GM18502 (cell line): Measurements from ENCODE around the gene PRDX6.
"Not testable (repeated sequence)": the region's sequence is repeated elsewhere in the genome, so short reads cannot be mapped to it uniquely, and the experiment has no call there.

Source experiments
- ATAC-seq: cut with Tn5 transposase; IDR thresholded peaks from one replicate; pipeline ENCODE4 v1.9.1; 2021; ENCODE audit warnings: mild to moderate bottlenecking; ENCODE audit not compliant: unreplicated experiment, poor library complexity

Gene PRDX6

GRCh38 chr1:173493125-173493524 lies 16.0 kb downstream of the PRDX6 start:
- not testable (repeated sequence) for ATAC-seq

- ATAC-seq = no peak
Observed at GRCh38 chr1:173495609-173496267, 18.6 kb downstream of the PRDX6 start.

GRCh38 chr1:173496757-173497320 lies 19.7 kb downstream of the PRDX6 start:
- no peak for ATAC-seq

GRCh38 chr1:173499729-173500128 lies 22.6 kb downstream of the PRDX6 start:
- no peak for ATAC-seq

- ATAC-seq = no peak
Observed at GRCh38 chr1:173502104-173502503, 25.0 kb downstream of the PRDX6 start.

DNA sequence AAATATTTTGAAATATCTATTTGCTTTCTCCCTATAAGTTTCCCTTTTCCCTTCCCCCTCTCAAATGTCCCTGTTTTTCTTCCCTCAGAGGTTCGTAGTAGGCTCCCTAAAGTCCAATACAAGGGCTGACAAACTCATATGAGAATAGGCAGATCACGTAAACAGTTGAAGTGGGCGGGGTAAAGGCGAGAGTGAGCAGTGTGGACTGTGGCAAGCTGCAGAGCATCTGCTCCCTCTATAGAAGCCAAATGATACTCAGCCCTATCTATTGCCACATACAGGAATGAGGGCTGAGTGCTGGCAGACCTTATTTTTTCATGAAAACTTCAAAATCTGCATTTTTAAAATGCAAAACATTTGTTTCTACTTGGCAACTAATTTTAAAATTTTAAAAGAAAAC lies 26.3 kb downstream of the PRDX6 start:
- no peak for ATAC-seq

DNA sequence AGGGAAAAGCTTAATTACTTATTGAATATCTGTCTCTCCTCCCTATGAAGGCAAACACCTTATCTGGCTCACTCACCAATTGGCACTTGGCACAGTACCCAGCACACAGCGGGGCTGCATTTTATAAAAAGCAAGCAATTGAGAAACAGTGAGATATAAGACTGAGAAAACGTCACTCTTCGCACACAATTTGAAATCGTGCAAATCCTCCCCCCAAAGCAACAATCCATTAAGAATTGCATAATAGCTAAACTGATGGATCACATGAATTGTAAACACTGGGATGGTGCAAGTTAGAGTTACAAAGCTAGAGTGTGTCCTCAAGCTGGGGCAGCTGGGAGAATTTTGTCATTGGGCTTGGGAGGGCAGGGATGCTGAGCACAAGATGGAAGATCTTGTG lies 27.1 kb downstream of the PRDX6 start:
- no peak for ATAC-seq

GRCh38 chr1:173505391-173505790 lies 28.3 kb downstream of the PRDX6 start:
- ATAC-seq = no peak

DNA sequence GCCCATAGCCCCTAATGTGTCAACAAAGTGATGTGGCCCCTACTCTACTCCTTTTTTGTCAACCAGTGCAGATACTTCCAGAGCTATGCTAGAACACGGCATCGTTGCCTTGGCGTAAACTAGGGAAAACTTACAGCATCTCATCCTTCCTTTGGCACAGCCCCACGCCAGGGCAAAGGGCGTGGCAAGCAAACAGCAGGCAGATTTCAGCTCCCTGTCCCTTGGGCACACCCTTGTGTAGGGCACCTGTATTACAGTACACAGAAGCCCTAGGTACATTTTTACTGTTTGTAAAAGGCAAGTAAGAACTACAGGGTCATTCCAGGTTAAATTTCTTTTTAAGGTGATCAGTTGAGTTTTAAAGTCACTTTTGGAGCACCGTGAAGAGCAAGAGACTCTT lies 29.3 kb downstream of the PRDX6 start:
- ATAC-seq = no peak

GRCh38 chr1:173507205-173507846 lies 30.2 kb downstream of the PRDX6 start:
- ATAC-seq = no peak

DNA sequence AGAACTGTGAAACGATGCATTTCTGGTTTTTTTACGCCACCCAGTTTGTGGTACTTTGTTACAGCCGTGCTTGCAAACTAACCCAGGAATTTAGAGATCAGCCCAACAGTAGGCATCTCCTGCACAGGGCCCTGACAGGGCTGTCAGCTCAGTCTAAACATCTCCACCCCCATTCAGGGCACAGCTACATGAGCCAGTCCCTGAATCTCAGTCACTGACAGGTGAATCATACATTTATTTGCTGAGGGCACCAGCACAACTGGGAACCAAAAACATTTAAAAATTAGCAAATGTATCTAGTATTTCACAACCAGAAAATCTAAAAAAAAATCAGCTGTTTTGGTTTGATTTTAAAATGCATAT lies 30.7 kb downstream of the PRDX6 start:
- no peak for ATAC-seq

DNA sequence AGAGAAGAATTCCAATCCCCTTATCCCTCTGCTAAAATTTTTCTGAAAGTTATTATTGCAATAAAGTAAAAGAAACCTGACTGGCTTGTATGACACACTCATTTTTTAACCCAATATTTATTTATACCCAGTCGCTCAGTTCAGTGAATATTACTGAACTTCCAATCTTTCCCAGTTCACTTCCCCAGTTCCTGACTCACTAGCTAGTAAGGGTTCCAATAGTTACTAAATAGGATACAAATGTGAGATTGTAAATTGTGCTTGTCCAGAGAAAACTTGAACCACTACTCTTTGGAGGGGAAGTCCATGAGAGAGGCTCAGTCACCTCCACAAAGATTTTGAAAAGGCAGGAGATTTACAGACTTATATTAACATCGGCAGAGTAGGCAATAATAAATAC lies 31.4 kb downstream of the PRDX6 start:
- no peak for ATAC-seq

- ATAC-seq = no peak
Observed at GRCh38 chr1:173509797-173510196, 32.7 kb downstream of the PRDX6 start.

GRCh38 chr1:173514503-173514902 lies 37.4 kb downstream of the PRDX6 start:
- ATAC-seq = not testable (repeated sequence)

DNA sequence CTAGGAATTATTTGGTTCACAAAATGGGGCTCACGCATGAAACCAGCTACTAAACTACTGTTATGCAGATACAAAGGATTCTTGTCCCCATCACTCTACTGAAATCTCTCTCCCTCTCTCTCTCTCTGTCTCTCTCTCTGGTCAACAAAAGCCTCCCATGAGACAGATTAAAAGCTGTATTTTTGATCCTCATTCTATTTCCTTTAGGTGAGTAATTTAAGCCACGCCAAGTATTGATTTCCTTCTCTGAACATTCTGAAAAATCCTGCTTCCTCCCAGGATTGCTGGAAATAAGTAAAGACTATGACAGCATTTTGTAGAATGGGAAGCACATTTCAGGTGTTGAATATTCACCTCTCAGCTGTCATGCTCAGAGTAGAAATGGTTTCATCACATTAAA lies 43.7 kb downstream of the PRDX6 start:
- ATAC-seq = no peak

DNA sequence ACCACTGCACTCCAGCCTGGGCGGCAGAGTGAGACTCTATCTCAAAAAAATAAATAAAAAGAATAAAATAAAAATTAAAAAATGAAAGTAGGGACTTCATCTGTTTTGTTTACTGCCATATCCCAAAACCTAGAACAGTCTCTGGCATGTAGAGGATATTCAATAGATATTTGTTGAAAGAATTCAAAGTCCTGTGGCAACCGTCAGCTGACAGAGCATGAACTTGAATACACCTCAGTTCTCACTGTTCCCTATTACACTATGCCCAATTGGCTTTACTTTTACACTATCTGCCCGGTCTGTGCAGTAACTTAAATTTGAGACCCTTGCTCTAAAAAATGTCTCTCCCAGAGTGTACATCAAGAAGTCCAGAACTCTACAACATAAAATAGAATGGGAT lies 46.2 kb downstream of the PRDX6 start:
- no peak for ATAC-seq

DNA sequence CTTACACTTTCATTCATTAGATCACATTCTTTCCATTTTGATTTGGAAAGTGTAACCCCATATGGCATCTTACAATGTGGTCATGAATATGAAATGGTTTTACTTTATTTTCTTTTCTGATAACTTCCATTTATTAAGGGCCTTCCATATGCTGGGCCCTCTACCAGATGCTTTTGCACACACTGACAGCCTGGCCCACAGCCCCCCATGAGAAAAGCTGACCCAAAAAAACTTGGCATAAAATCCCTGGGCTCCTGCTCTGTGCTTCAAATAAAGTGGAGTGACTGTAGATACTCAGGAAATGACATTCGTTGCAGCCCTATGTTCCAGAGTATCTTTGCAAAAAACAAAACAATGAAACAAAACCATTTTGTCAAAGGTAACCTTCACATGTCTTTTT lies 48.8 kb downstream of the PRDX6 start:
- no peak for ATAC-seq

DNA sequence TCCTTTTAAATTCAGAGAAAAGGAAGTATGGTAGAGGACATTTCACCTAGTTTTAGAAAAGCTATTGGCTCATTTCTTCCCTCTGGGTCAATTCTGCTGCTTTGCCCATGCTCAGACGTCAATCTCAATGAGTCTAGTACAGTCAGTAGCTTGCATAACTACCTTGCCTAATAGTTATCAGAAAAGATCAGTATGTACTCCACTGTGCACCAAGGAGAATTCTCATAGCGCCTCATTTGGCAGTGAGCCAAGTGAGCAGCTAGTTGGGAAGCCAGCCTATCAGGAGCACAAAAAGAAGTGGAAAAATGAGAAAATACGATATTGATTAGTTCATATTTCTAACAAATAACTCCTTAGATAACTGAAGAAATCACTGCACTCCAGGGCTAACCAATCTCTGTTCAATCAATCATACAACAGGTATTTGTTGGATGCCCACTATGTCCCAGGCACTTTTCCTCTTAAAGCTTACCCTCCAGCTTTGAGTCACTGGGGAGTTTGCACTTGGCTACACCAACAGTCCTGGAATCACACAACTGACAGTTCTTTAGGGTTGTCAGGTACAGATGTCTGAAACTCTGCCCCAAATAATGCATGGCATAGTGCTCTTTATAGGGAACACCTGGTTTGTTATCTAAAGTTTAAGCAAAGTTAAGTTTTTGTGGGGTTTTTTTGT lies 50.2 kb downstream of the PRDX6 start:
- ATAC-seq = no peak

- no peak for ATAC-seq
Observed at GRCh38 chr1:173529106-173529505, 52.0 kb downstream of the PRDX6 start.

GRCh38 chr1:173530795-173531693 lies 53.9 kb downstream of the PRDX6 start:
- ATAC-seq = no peak
